ENCODE measurements around the gene TNIP1.

DNA sequence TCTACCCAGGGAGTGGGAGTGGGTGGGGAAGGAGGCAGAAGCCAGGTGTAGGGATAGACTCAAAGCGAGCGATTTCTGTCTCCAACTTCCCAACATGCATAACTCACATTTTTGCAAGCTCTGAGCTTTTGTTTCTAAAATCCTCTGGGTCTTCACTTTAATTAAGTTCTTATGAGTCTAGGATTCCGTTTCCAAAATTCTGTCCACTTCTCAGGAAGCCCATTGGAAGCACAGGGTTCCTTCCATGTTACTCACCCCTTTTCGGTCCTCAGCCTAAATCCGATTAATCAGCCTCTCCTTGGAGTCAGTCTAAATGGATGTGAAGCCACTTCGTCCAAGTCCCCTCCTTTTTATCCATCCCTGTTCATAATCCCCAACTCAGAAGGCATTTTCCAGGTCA, 59.1 kb downstream of the TNIP1 start:
- TF ChIP-seq POLR2AphosphoS5 (IDR thresholded peaks at IDR 0.05; ENCODE audit: low read depth, low read length) (no peak), POLR2A (IDR thresholded peaks at IDR 0.05; ENCODE audit: low read depth, low read length) (no peak), TAF1 (IDR thresholded peaks at IDR 0.05; ENCODE audit: borderline replicate concordance, low read depth, low read length) (no peak)

All from GM12892 (cell line).